Osteoblast (primary cell): ENCODE measurements around the gene TRIM65. TPM values are rescaled to one million over a fixed set of nuclear protein-coding genes. Genes with fewer than 3 reads are reported as not detected.
"Not testable (repeated sequence)": the region's sequence is repeated elsewhere in the genome, so short reads cannot be mapped to it uniquely, and the experiment has no call there.

Experiments used
- DNase-seq: peaks from one replicate; pipeline ENCODE4 v3.0.0; 2011; ENCODE audit warnings: low spot score, mixed read lengths; ENCODE audit not compliant: insufficient read length; ENCODE audit errors: missing footprints
- H2AFZ ChIP-seq: 2 replicates; pipeline ENCODE4 v1.6.0; 2011; ENCODE audit warnings: mild to moderate bottlenecking, low read length
- H3K27ac ChIP-seq: 2 replicates; pipeline ENCODE4 v1.5.1; 2011; ENCODE audit warnings: mild to moderate bottlenecking, low read depth, low read length, moderate library complexity
- H3K27me3 ChIP-seq: 2 replicates; pipeline ENCODE4 v1.6.0; 2012; ENCODE audit warnings: mild to moderate bottlenecking, control low read depth, inconsistent platforms, low read length, moderate library complexity; ENCODE audit not compliant: insufficient read depth
- H3K36me3 ChIP-seq: 2 replicates; pipeline ENCODE4 v1.5.1; 2011; ENCODE audit warnings: mild to moderate bottlenecking, low read length, control low read depth, moderate library complexity; ENCODE audit not compliant: insufficient read depth
- H3K4me1 ChIP-seq: 2 replicates; pipeline ENCODE4 v1.5.1; 2011; ENCODE audit warnings: mild to moderate bottlenecking, low read length, control low read depth, moderate library complexity; ENCODE audit not compliant: insufficient read depth
- H3K4me2 ChIP-seq: 2 replicates; pipeline ENCODE4 v1.6.0; 2011; ENCODE audit warnings: mild to moderate bottlenecking, low read length; ENCODE audit not compliant: insufficient read depth
- H3K4me3 ChIP-seq: fragments of 200-600 bp; sonication (generic); 3 replicates; pipeline ENCODE4 v1.5.1; 2012; ENCODE audit warnings: mild to moderate bottlenecking, low read length, inconsistent platforms; ENCODE audit not compliant: insufficient read depth
- H3K79me2 ChIP-seq: 2 replicates; pipeline ENCODE4 v1.6.0; 2012; ENCODE audit warnings: mild to moderate bottlenecking, low read length, control low read depth, inconsistent platforms; ENCODE audit not compliant: insufficient read depth
- H3K9me3 ChIP-seq: 2 replicates; pipeline ENCODE4 v1.5.1; 2011; ENCODE audit warnings: low read depth, low read length, control low read depth
- H4K20me1 ChIP-seq: 2 replicates; pipeline ENCODE4 v1.6.0; 2012; ENCODE audit warnings: mild to moderate bottlenecking, low read length, control low read depth; ENCODE audit not compliant: insufficient read depth
- CTCF ChIP-seq: IDR thresholded peaks from 2 replicates; pipeline ENCODE4 v1.5.1; 2011; ENCODE audit warnings: mild to moderate bottlenecking, low read depth, low read length, moderate library complexity; ENCODE audit errors: extremely low read depth
- total RNA-seq: library from RNA; depleted of rRNA; stranded (reverse); fragments of >200 nt; gene quantifications from 2 replicates; pipeline ENCODE4 v1.2.3, GENCODE V29; 2012

The TRIM65 gene
- total RNA-seq, 1 donor = 22.8 TPM

GRCh38 chr17:75864448-75864871 is 32.3 kb downstream of the TRIM65 start:
- no peaks in the 10 kb centered on the region for H4K20me1 ChIP-seq
- no peaks in the 10 kb centered on the region for H3K9me3 ChIP-seq
- peak overlapping the region; percentile 13 for H3K4me2 ChIP-seq
- H3K4me3 ChIP-seq = no peak overlapping the region
- peaks cover 5% of the 10 kb centered on the region for H3K4me1 ChIP-seq
- no peaks in the 10 kb centered on the region for H3K36me3 ChIP-seq
- H2AFZ ChIP-seq = peak overlapping the region; percentile 57
- no peaks in the 10 kb centered on the region for H3K79me2 ChIP-seq
- peak; percentile 72 for DNase-seq
- TF ChIP-seq CTCF = no peak
- H3K27ac ChIP-seq = no peak overlapping the region
- no peaks in the 10 kb centered on the region for H3K27me3 ChIP-seq

DNA sequence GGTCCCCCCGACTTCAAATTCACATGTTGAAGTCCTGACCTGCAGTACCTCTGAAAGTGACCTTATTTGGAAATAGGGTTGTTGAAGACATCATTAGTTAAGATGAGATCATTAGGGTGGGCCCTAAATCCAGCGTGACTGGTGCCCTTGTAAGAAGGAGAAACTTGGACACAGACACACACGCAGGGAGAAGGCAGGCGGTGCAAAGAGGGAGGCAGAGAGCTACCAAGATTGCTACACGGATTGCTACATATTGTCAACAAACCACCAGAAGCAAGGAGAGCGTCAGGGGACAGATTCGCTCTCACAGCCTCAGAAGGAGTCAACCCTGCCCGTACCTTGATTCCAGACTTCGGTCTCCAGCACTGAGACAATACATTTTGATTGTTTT is 34.8 kb downstream of the TRIM65 start:
- H4K20me1 ChIP-seq = no peaks in the 10 kb centered on the region
- H3K4me1 ChIP-seq = no peaks in the 10 kb centered on the region
- no peaks in the 10 kb centered on the region for H3K79me2 ChIP-seq
- no peak for TF ChIP-seq CTCF
- peak overlapping the region; percentile 3 for H2AFZ ChIP-seq
- H3K4me3 ChIP-seq = no peak overlapping the region
- H3K36me3 ChIP-seq = no peaks in the 10 kb centered on the region
- no peak overlapping the region for H3K27ac ChIP-seq
- H3K9me3 ChIP-seq = no peaks in the 10 kb centered on the region
- peak; percentile 21 for DNase-seq
- no peak overlapping the region for H3K4me2 ChIP-seq
- H3K27me3 ChIP-seq = no peaks in the 10 kb centered on the region

DNA sequence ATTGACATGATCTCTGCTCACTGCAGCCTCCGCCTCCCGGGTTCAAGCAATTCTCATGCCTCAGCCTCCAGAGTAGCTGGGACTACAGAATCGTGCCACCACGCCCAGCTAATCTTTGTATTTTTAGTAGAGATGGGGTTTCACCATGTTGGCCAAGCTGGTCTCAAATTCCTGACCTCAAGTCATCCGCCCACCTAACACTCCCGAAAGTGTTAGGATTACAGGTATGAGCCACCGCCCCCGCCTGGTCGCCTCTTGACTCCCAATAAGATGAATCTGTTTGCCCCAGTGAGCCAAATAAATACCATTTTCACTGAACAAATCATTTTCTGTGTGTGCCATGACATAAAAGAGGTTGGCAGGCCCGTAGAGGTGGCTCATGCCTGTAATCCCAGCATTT is 37.4 kb downstream of the TRIM65 start:
- H3K27ac ChIP-seq, H3K79me2 ChIP-seq, H3K36me3 ChIP-seq, H3K27me3 ChIP-seq, DNase-seq, H4K20me1 ChIP-seq, H3K4me2 ChIP-seq, H3K4me3 ChIP-seq, H3K9me3 ChIP-seq, H2AFZ ChIP-seq: not testable (repeated sequence)
- H3K4me1 ChIP-seq = peaks cover 12% of the 10 kb centered on the region

- H3K27ac ChIP-seq = peak overlapping the region; percentile 84
- H3K27me3 ChIP-seq = no peaks in the 10 kb centered on the region
- H3K4me3 ChIP-seq = peak overlapping the region; percentile 100
- peaks cover 5% of the 10 kb centered on the region for H3K36me3 ChIP-seq
- peaks cover 3% of the 10 kb centered on the region for H4K20me1 ChIP-seq
- TF ChIP-seq CTCF = no peak
- DNase-seq = peak; percentile 77
- H3K4me1 ChIP-seq = peaks cover 26% of the 10 kb centered on the region
- no peaks in the 10 kb centered on the region for H3K9me3 ChIP-seq
- peak overlapping the region; percentile 85 for H3K4me2 ChIP-seq
- H2AFZ ChIP-seq = peak overlapping the region; percentile 97
- H3K79me2 ChIP-seq = peaks cover 25% of the 10 kb centered on the region
Measured at GRCh38 chr17:75856062-75856756, 40.5 kb downstream of the TRIM65 start.
